Hepatocyte (in vitro differentiated cells): ENCODE results near the gene METAP1. TPM values are rescaled to one million over a fixed set of nuclear protein-coding genes. Genes with fewer than 3 reads are reported as not detected.

Experiments used
- DNase-seq: peaks from one replicate; pipeline ENCODE4 v3.0.0-alpha.2; 2016; ENCODE audit warnings: low spot score
- H2AFZ ChIP-seq: fragments of 200-600 bp; sonication (generic); 2 replicates; pipeline ENCODE4 v1.6.0; 2016; ENCODE audit warnings: antibody characterized with exemption, mild to moderate bottlenecking
- H3K27ac ChIP-seq: fragments of 200-600 bp; sonication (generic); 2 replicates; pipeline ENCODE4 v1.5.1; 2016; ENCODE audit warnings: mild to moderate bottlenecking
- H3K27me3 ChIP-seq: fragments of 200-600 bp; sonication (generic); 2 replicates; pipeline ENCODE4 v1.6.1; 2016
- H3K36me3 ChIP-seq: fragments of 200-600 bp; sonication (generic); replicated peaks from 2 replicates; pipeline ENCODE4 v1.5.1; 2016; ENCODE audit warnings: low read depth; ENCODE audit not compliant: insufficient read depth
- H3K4me1 ChIP-seq: fragments of 200-600 bp; sonication (generic); 2 replicates; pipeline ENCODE4 v1.5.1; 2016; ENCODE audit warnings: mild to moderate bottlenecking, moderate library complexity; ENCODE audit not compliant: insufficient read depth
- H3K4me2 ChIP-seq: fragments of 200-600 bp; sonication (generic); 2 replicates; pipeline ENCODE4 v1.6.0; 2016
- H3K4me3 ChIP-seq: fragments of 200-600 bp; sonication (generic); 2 replicates; pipeline ENCODE4 v1.5.1; 2016; ENCODE audit warnings: mild to moderate bottlenecking
- H3K79me2 ChIP-seq: fragments of 200-600 bp; sonication (generic); 2 replicates; pipeline ENCODE4 v1.6.0; 2017; ENCODE audit warnings: mild to moderate bottlenecking
- H3K9me2 ChIP-seq: fragments of 200-600 bp; sonication (generic); replicated peaks from 2 replicates; pipeline ENCODE4 v1.6.0; 2017; ENCODE audit warnings: mild to moderate bottlenecking; ENCODE audit not compliant: insufficient read depth
- H3K9me3 ChIP-seq: fragments of 200-600 bp; sonication (generic); 2 replicates; pipeline ENCODE4 v1.5.1; 2016; ENCODE audit warnings: low read depth, mild to moderate bottlenecking
- H4K20me1 ChIP-seq: fragments of 200-600 bp; sonication (generic); 2 replicates; pipeline ENCODE4 v1.6.0; 2016; ENCODE audit warnings: mild to moderate bottlenecking; ENCODE audit not compliant: insufficient read depth, poor library complexity, severe bottlenecking
- CTCF ChIP-seq: fragments of 200-600 bp; sonication (generic); IDR thresholded peaks from 2 replicates; pipeline ENCODE4 v1.5.1; 2016; ENCODE audit warnings: antibody characterized with exemption, mild to moderate bottlenecking; ENCODE audit not compliant: poor library complexity
- EZH2 ChIP-seq: fragments of 200-600 bp; sonication (generic); IDR thresholded peaks from 2 replicates; pipeline ENCODE4 v1.6.1; 2016; ENCODE audit warnings: antibody characterized with exemption, mild to moderate bottlenecking, borderline replicate concordance
- EZH2phosphoT487 ChIP-seq: fragments of 200-600 bp; sonication (generic); IDR thresholded peaks from one replicate; pipeline ENCODE4 v1.6.1; 2018; ENCODE audit warnings: antibody characterized with exemption, mild to moderate bottlenecking, low read depth, moderate library complexity; ENCODE audit not compliant: unreplicated experiment, severe bottlenecking
- WGBS: methylation state at CpG from one replicate; pipeline ENCODE4 v1.1.6; 2016; ENCODE audit warnings: low lambda C conversion rate; ENCODE audit errors: missing lambda C conversion rate; 5-methylcytosine and 5-hydroxymethylcytosine counted together
- polyA plus RNA-seq: library from polyadenylated mRNA; unstranded; fragments of >200 nt; fragmentation: Nextera tagmentation; extraction: Ambion mirVana; gene quantifications from 2 replicates; pipeline ENCODE4 v1.2.1, GENCODE V29; 2016
- total RNA-seq: library from RNA; depleted of rRNA; stranded (reverse); fragments of >200 nt; gene quantifications from 2 replicates; pipeline ENCODE4 v1.2.3, GENCODE V29; 2014

Gene METAP1
- total and polyA plus RNA-seq, 2 experiments from 2014 or later: 26.3 to 50.8 TPM

- TF ChIP-seq EZH2phosphoT487 (no peak), EZH2 (no peak), CTCF (no peak)
- Histone ChIP-seq H3K4me1 (no peaks in the 10 kb centered on the region), H3K9me3 (no peaks in the 10 kb centered on the region), H3K79me2 (peaks cover 18% of the 10 kb centered on the region), H3K9me2 (no peaks in the 10 kb centered on the region), H4K20me1 (peaks cover 3% of the 10 kb centered on the region), H3K27ac (no peak overlapping the region), H3K27me3 (no peaks in the 10 kb centered on the region), H3K4me2 (no peak overlapping the region), H3K36me3 (no peaks in the 10 kb centered on the region), H2AFZ (no peak overlapping the region), H3K4me3 (no peak overlapping the region)
- WGBS: 96% methylated on average over 4 of the region's 4 CpGs
- no peak for DNase-seq
These were observed 81.7 kb downstream of the METAP1 start for GRCh38 chr4:99077177-99077576.

- Histone ChIP-seq H4K20me1 (peaks cover 8% of the 10 kb centered on the region), H2AFZ (no peak overlapping the region), H3K4me2 (no peak overlapping the region), H3K9me3 (no peaks in the 10 kb centered on the region), H3K79me2 (peaks cover 27% of the 10 kb centered on the region), H3K9me2 (no peaks in the 10 kb centered on the region), H3K4me1 (no peaks in the 10 kb centered on the region), H3K36me3 (no peaks in the 10 kb centered on the region), H3K27ac (no peak overlapping the region), H3K27me3 (no peaks in the 10 kb centered on the region), H3K4me3 (no peak overlapping the region)
- WGBS: 95% methylated on average over 5 of the region's 5 CpGs
- TF ChIP-seq EZH2: no peak
- no peak for TF ChIP-seq CTCF
- no peak for TF ChIP-seq EZH2phosphoT487
- no peak for DNase-seq
These were observed 82.8 kb downstream of the METAP1 start for GRCh38 chr4:99078336-99078735.

- 87% methylated on average over 5 of the region's 5 CpGs for WGBS
- Histone ChIP-seq H3K4me3 (no peak overlapping the region), H3K9me3 (no peaks in the 10 kb centered on the region), H3K4me2 (no peak overlapping the region), H3K36me3 (no peaks in the 10 kb centered on the region), H2AFZ (no peak overlapping the region), H3K4me1 (no peaks in the 10 kb centered on the region), H3K9me2 (no peaks in the 10 kb centered on the region), H3K79me2 (peaks cover 30% of the 10 kb centered on the region), H3K27ac (no peak overlapping the region), H4K20me1 (peaks cover 8% of the 10 kb centered on the region), H3K27me3 (no peaks in the 10 kb centered on the region)
- DNase-seq: no peak
- TF ChIP-seq EZH2phosphoT487 (no peak), CTCF (no peak), EZH2 (no peak)
These were observed 83.6 kb downstream of the METAP1 start for GRCh38 chr4:99078931-99079624.
